H1 (cell line): ENCODE results near the gene EPG5. TPM values are rescaled to one million over a fixed set of nuclear protein-coding genes. Genes with fewer than 3 reads are reported as not detected.

Experiments used
- CTCF ChIA-PET: fragments of 300-600 bp; sonication (Branson Sonifier 250); formaldehyde crosslinking; loops from one replicate; lab custom pipeline; 2021; ENCODE audit not compliant: partially characterized antibody; lab: Charles Lee
- POLR2A ChIA-PET: fragments of 300-600 bp; sonication (Branson Sonifier 250); formaldehyde crosslinking; loops from one replicate; lab custom pipeline; 2021; ENCODE audit warnings: inconsistent platforms; ENCODE audit not compliant: partially characterized antibody; lab: Charles Lee
- DNase-seq, 2 experiments: peaks; one replicate each; pipeline versions ENCODE4 v3.0.0 to v3.0.0-alpha.2; 2010 to 2022; ENCODE audit warnings: low spot score in 2 of 2, low read depth in 1 of 2, mixed read lengths in 1 of 2
- FAIRE-seq: peaks from 2 replicates; lab custom pipeline; 2011; peaks lifted over from hg19 to GRCh38; lab: Jason Lieb, UNC
- H2AFZ ChIP-seq: 2 replicates; pipeline ENCODE4 v1.8.1; 2012; ENCODE audit warnings: low read length, inconsistent platforms
- H2AK5ac ChIP-seq: 2 replicates; pipeline ENCODE4 v1.6.1; 2013; ENCODE audit warnings: low read depth, low read length
- H2BK120ac ChIP-seq: replicated peaks from 2 replicates; pipeline ENCODE3; 2013; ENCODE audit warnings: low read depth, low read length, inconsistent platforms
- H2BK12ac ChIP-seq: 2 replicates; pipeline ENCODE4 v1.6.1; 2013; ENCODE audit warnings: low read depth, low read length
- H2BK15ac ChIP-seq: 2 replicates; pipeline ENCODE4 v1.6.1; 2013; ENCODE audit warnings: low read length
- H2BK20ac ChIP-seq: 2 replicates; pipeline ENCODE4 v1.6.1; 2013; ENCODE audit warnings: low read length
- H2BK5ac ChIP-seq: 2 replicates; pipeline ENCODE4 v1.6.1; 2013; ENCODE audit warnings: low read depth, low read length
- H3K14ac ChIP-seq: 2 replicates; pipeline ENCODE4 v1.6.1; 2013; ENCODE audit warnings: inconsistent platforms; ENCODE audit not compliant: insufficient read length
- H3K18ac ChIP-seq: 2 replicates; pipeline ENCODE4 v1.6.1; 2013; ENCODE audit warnings: low read length; ENCODE audit errors: extremely low read depth
- H3K23ac ChIP-seq: 2 replicates; pipeline ENCODE4 v1.6.1; 2013; ENCODE audit warnings: inconsistent platforms; ENCODE audit not compliant: insufficient read length
- H3K23me2 ChIP-seq: 2 replicates; pipeline ENCODE4 v1.6.1; 2013; ENCODE audit warnings: low read depth, low read length
- H3K27ac ChIP-seq: 2 replicates; pipeline ENCODE4 v1.6.1; 2011; ENCODE audit warnings: low read depth, low read length, inconsistent platforms
- H3K27me3 ChIP-seq, 4 experiments: replicated peaks in 1 of 4; 1 replicate in 1 of 4; 2 replicates in 3 of 4; pipeline versions ENCODE4 v1.6.1 to v1.8.1; 2011 to 2013; ENCODE audit warnings: low read length in 3 of 4, mild to moderate bottlenecking in 3 of 4, inconsistent platforms in 2 of 4, mixed read lengths in 2 of 4, moderate library complexity in 1 of 4; ENCODE audit not compliant: control insufficient read depth in 3 of 4, insufficient read depth in 3 of 4; ENCODE audit errors: extremely low read depth in 1 of 4
- H3K36me3 ChIP-seq, 4 experiments: 2 replicates each; pipeline versions ENCODE4 v1.6.1 to v1.8.1; 2011 to 2013; ENCODE audit warnings: mild to moderate bottlenecking in 4 of 4, low read length in 3 of 4, moderate library complexity in 2 of 4, control low read depth in 1 of 4, inconsistent platforms in 1 of 4; ENCODE audit not compliant: insufficient read depth in 4 of 4, control insufficient read depth in 2 of 4
- H3K4ac ChIP-seq: replicated peaks from 2 replicates; pipeline ENCODE3; 2013; ENCODE audit warnings: low read length, low read depth, mixed read lengths, inconsistent platforms; ENCODE audit not compliant: insufficient read length
- H3K4me1 ChIP-seq, 4 experiments: replicated peaks in 1 of 4; 1 replicate in 1 of 4; 2 replicates in 3 of 4; pipeline versions ENCODE4 v1.6.1 to v1.8.1; 2011 to 2013; ENCODE audit warnings: low read length in 3 of 4, inconsistent platforms in 2 of 4, mixed read lengths in 1 of 4; ENCODE audit not compliant: insufficient read depth in 4 of 4, control insufficient read depth in 3 of 4
- H3K4me2 ChIP-seq, 2 experiments: 2 replicates each; pipeline versions ENCODE4 v1.6.1 to v1.8.1; 2011 to 2013; ENCODE audit warnings: low read depth in 2 of 2, low read length in 2 of 2, control low read depth in 1 of 2, inconsistent platforms in 1 of 2, mild to moderate bottlenecking in 1 of 2; ENCODE audit not compliant: insufficient read depth in 1 of 2
- H3K4me3 ChIP-seq, 4 experiments: fragments of 200-600, 300-600 bp in 1 of 4; sonication (generic), shearing (Covaris generic), sonication (Bioruptor Twin) in 1 of 4; 2 replicates each; pipeline versions ENCODE4 v1.5.1 to v1.8.1; 2011 to 2016; ENCODE audit warnings: low read length in 4 of 4, low read depth in 3 of 4, control low read depth in 2 of 4, inconsistent platforms in 2 of 4, mild to moderate bottlenecking in 2 of 4, mixed read lengths in 1 of 4, moderate library complexity in 1 of 4; ENCODE audit not compliant: insufficient read depth in 2 of 4; ENCODE audit errors: extremely low read depth in 1 of 4
- H3K56ac ChIP-seq: replicated peaks from 2 replicates; pipeline ENCODE3; 2013; ENCODE audit warnings: low read depth, mild to moderate bottlenecking, mixed read lengths, low read length, inconsistent platforms; ENCODE audit not compliant: insufficient read length
- H3K79me1 ChIP-seq: 2 replicates; pipeline ENCODE4 v1.6.1; 2013; ENCODE audit warnings: low read depth, low read length, control low read depth
- H3K79me2 ChIP-seq, 2 experiments: 2 replicates each; pipeline versions ENCODE4 v1.6.1 to v1.8.1; 2012 to 2013; ENCODE audit warnings: low read length in 2 of 2, mild to moderate bottlenecking in 2 of 2, inconsistent platforms in 1 of 2; ENCODE audit not compliant: insufficient read depth in 2 of 2, control insufficient read depth in 1 of 2
- H3K9ac ChIP-seq, 4 experiments: replicated peaks in 1 of 4; 1 replicate in 1 of 4; 2 replicates in 3 of 4; pipeline versions ENCODE4 v1.6.1 to v1.8.1; 2011 to 2013; ENCODE audit warnings: low read depth in 3 of 4, low read length in 3 of 4, control low read depth in 2 of 4, mild to moderate bottlenecking in 2 of 4, moderate library complexity in 2 of 4, inconsistent platforms in 1 of 4; ENCODE audit errors: extremely low read depth in 1 of 4
- H3K9me3 ChIP-seq, 2 experiments: 2 replicates each; pipeline versions ENCODE4 v1.6.1 to v1.8.1; 2012 to 2013; ENCODE audit warnings: mild to moderate bottlenecking in 2 of 2, moderate library complexity in 2 of 2, control low read depth in 1 of 2, inconsistent platforms in 1 of 2, low read depth in 1 of 2, low read length in 1 of 2, mixed read lengths in 1 of 2; ENCODE audit not compliant: insufficient read depth in 2 of 2
- H4K20me1 ChIP-seq, 2 experiments: replicated peaks in 1 of 2; 2 replicates each; pipeline versions ENCODE3 to v1.8.1; 2011 to 2013; ENCODE audit warnings: inconsistent platforms in 2 of 2, low read length in 2 of 2, mild to moderate bottlenecking in 1 of 2; ENCODE audit not compliant: insufficient read depth in 2 of 2, control insufficient read depth in 1 of 2
- H4K5ac ChIP-seq: 2 replicates; pipeline ENCODE4 v1.6.1; 2013; ENCODE audit warnings: low read length, low read depth, mixed read lengths, inconsistent platforms; ENCODE audit not compliant: insufficient read length
- H4K8ac ChIP-seq: 2 replicates; pipeline ENCODE4 v1.8.0; 2013; ENCODE audit warnings: mild to moderate bottlenecking, moderate library complexity, low read length, inconsistent platforms; ENCODE audit not compliant: insufficient read depth; ENCODE audit errors: extremely low read depth
- H4K91ac ChIP-seq: replicated peaks from 2 replicates; pipeline ENCODE3; 2013; ENCODE audit warnings: low read length, mixed read lengths, inconsistent platforms; ENCODE audit not compliant: insufficient read length
- JUN ChIP-seq: IDR thresholded peaks from 2 replicates; pipeline ENCODE4 v1.6.1; 2011; ENCODE audit warnings: low read depth, mild to moderate bottlenecking, improper control_type of control experiment, low read length
- KDM1A ChIP-seq: fragments of 200-600, 300-600 bp; sonication (generic); IDR thresholded peaks from 2 replicates; pipeline ENCODE4 v1.7.1; 2016; ENCODE audit warnings: mild to moderate bottlenecking, low read length, borderline replicate concordance
- SP4 ChIP-seq: IDR thresholded peaks from 2 replicates; pipeline ENCODE4 v1.6.1; 2012; ENCODE audit warnings: low read length, inconsistent platforms
- SUZ12 ChIP-seq: fragments of 200-600 bp; sonication (generic); IDR thresholded peaks from 2 replicates; pipeline ENCODE4 v1.6.1; 2012; ENCODE audit warnings: mild to moderate bottlenecking, inconsistent platforms, low read length, moderate library complexity, mixed read lengths
- WGBS, 2 experiments: shearing (Covaris generic) in 1 of 2; methylation state at CpG; one replicate each; pipeline versions ENCODE4 v1.1.6 to v1.1.7; 2013 to 2015; ENCODE audit warnings: low lambda C conversion rate in 2 of 2, mixed read lengths in 2 of 2, inconsistent platforms in 1 of 2, low coverage in 1 of 2, missing lambda C conversion rate in 1 of 2; ENCODE audit not compliant: insufficient replicate concordance in 2 of 2, insufficient coverage in 1 of 2, insufficient read length in 1 of 2; ENCODE audit errors: extremely low coverage in 1 of 2, missing lambda C conversion rate in 1 of 2; 5-methylcytosine and 5-hydroxymethylcytosine counted together
- polyA plus RNA-seq, 7 experiments: library from polyadenylated mRNA; depleted of rRNA in 3 of 7; stranded (reverse) in 5 of 7; unstranded in 2 of 7; fragments of >200 nt in 5 of 7; fragments of 200-250 nt in 2 of 7; gene quantifications; 1 replicate in 5 of 7; 2 replicates in 1 of 7; 4 replicates in 1 of 7; pipeline versions ENCODE4 v1.2.1 to v1.2.3, GENCODE V29; 2011 to 2013; ENCODE audit warnings: missing spikeins in 2 of 7, mixed read lengths in 2 of 7
- total RNA-seq: library from RNA; stranded (reverse); fragmentation: NEBNext Ultra II Directional; extraction: Animal tissue kit (Norgen Biotek cat#: 25700); gene quantifications from 2 replicates; pipeline ENCODE4 v1.2.1, GENCODE V29; 2021

EPG5 gene
- total and polyA plus RNA-seq, 2 of the 8 experiments (the other 6 are each of a cell fraction or from before 2014, with no cell fraction given) = 14.1 to 18.3 TPM

DNA sequence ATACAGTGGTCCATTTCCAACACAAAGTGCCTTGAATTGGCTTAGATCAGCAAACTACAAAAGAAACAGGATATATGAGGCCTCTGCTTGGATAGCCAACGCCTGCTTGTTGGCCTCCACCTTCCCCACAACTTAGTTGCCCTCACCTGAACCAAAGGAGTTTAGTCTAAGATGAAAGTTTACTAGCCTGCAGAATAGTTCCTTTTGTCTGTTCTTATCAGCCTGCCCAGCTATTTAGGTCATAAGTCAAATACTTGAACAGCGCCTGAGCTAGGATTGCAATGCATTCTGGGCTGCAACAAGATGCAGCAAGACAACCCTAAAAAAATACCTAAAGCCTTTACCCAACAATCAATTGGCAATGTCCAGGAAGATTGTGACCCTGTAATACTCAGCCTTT, 13.1 kb upstream of the EPG5 start:
- Histone ChIP-seq H3K23ac (no peak overlapping the region), H2BK5ac (no peak overlapping the region), H3K79me1 (no peaks in the 10 kb centered on the region), H3K9ac (no peak overlapping the region), H3K56ac (no peak overlapping the region), H3K36me3 (no peaks in the 10 kb centered on the region), H3K18ac (no peak overlapping the region), H3K14ac (no peak overlapping the region), H3K4me2 (no peak overlapping the region), H2AK5ac (no peak overlapping the region), H3K27ac (no peak overlapping the region), H3K27me3 (no peaks in the 10 kb centered on the region), H2BK15ac (no peak overlapping the region), H2AFZ (no peak overlapping the region), H4K20me1 (no peaks in the 10 kb centered on the region), H2BK20ac (no peak overlapping the region), H4K8ac (no peak overlapping the region), H4K5ac (no peak overlapping the region), H3K23me2 (no peaks in the 10 kb centered on the region), H3K79me2 (no peaks in the 10 kb centered on the region), H2BK120ac (no peak overlapping the region), H3K4me3 (no peak overlapping the region), H2BK12ac (no peak overlapping the region), H4K91ac (no peak overlapping the region), H3K4ac (no peak overlapping the region), H3K9me3 (no peaks in the 10 kb centered on the region), H3K4me1 (peaks cover 0 to 8% (median 3%) of the 10 kb centered on the region in 4 experiments; a peak in 3 of 7 replicates)
- ChIA-PET CTCF (no interaction called here), POLR2A (no interaction called here)
- FAIRE-seq = no peak
- DNase-seq = no peak
- 87% methylated on average over 2 of the region's 2 CpGs; no CpG with 5 or more reads in 1 of the 2 experiments for WGBS, 2 experiments
- TF ChIP-seq SP4 (no peak), KDM1A (no peak), SUZ12 (no peak), JUN (no peak)
